ENCODE results near the gene HMOX2.

Gene HMOX2

GRCh38 chr16:4501071-4501478, 24.9 kb downstream of the HMOX2 start:
- no peak for DNase-seq
- Mint-ChIP-seq H3K27ac (no peak overlapping the region), H3K4me1 (peaks cover 30 to 60% of the 10 kb centered on the region in 2 donors), H3K9me3 (no peaks in the 10 kb centered on the region), H3K36me3 (peaks cover 8 to 20% of the 10 kb centered on the region in 2 donors), H3K4me3 (no peak overlapping the region), H3K27me3 (no peaks in the 10 kb centered on the region)
- no peak for ATAC-seq (replicated peaks)

GRCh38 chr16:4505356-4506147, 29.4 kb downstream of the HMOX2 start:
- peak; percentile 98 for ATAC-seq (replicated peaks)
- DNase-seq: peak; percentile 85
- H3K36me3 Mint-ChIP-seq: peaks cover 26 to 32% of the 10 kb centered on the region in 2 donors
- no peaks in the 10 kb centered on the region for H3K27me3 Mint-ChIP-seq
- H3K4me3 Mint-ChIP-seq: peak overlapping the region; percentile 63
- peak overlapping the region; percentile 94 for H3K27ac Mint-ChIP-seq
- H3K9me3 Mint-ChIP-seq: no peaks in the 10 kb centered on the region
- H3K4me1 Mint-ChIP-seq: peaks cover 22 to 58% of the 10 kb centered on the region in 2 donors

DNA sequence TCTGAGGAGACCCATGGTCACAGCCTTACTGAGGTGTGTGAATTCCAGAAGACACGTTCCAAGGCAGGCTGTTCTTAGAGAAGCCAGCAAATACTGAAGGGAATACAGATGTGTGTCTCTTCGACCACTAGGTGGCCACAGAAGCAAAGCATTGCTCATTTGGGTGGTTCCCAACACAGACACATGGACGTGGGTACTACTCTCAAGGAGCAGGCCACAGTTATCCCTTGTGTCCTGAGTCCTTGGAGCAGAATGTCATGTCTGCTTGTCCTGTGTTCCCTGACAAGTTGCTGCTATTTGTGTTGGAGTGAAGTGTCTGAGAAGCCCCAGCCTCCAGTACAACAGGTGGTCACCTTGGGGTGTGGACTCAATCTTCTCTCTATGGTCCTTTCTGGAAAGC, 30.3 kb downstream of the HMOX2 start:
- ATAC-seq (replicated peaks): peak; percentile 61 to 62

DNA sequence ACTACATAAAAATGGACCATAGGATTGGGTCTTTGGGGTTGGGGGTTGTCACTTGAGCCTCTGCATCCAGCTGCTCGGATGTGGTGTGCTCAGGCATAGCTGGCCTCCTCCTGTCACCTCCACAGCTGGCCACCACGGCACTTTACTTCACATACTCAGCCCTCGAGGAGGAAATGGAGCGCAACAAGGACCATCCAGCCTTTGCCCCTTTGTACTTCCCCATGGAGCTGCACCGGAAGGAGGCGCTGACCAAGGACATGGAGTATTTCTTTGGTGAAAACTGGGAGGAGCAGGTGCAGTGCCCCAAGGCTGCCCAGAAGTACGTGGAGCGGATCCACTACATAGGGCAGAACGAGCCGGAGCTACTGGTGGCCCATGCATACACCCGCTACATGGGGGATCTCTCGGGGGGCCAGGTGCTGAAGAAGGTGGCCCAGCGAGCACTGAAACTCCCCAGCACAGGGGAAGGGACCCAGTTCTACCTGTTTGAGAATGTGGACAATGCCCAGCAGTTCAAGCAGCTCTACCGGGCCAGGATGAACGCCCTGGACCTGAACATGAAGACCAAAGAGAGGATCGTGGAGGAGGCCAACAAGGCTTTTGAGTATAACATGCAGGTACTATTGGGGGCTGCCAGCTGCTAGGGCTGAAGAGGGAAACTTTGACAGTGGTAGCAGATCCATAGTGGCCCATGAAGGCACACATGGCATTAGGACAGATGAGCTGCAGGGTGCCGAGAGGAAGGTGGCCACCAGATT, 31.6 kb downstream of the HMOX2 start:
- ATAC-seq (replicated peaks) (no peak), DNase-seq (no peak)
- Mint-ChIP-seq H3K4me1 (peaks cover 28 to 52% of the 10 kb centered on the region in 2 donors), H3K27me3 (no peaks in the 10 kb centered on the region), H3K36me3 (peaks cover 44 to 55% of the 10 kb centered on the region in 2 donors), H3K27ac (peak overlapping the region; percentile 37), H3K9me3 (no peaks in the 10 kb centered on the region), H3K4me3 (no peak overlapping the region)

More for the DNA sequence above, 30.3 kb downstream of the HMOX2 start:
- peaks cover 25 to 49% of the 10 kb centered on the region in 2 donors for H3K4me1 Mint-ChIP-seq
- H3K9me3 Mint-ChIP-seq: no peaks in the 10 kb centered on the region
- H3K27ac Mint-ChIP-seq: peak overlapping the region; percentile 92
- peak overlapping the region; percentile 43 to 51 for H3K4me3 Mint-ChIP-seq
- peaks cover 35 to 41% of the 10 kb centered on the region in 2 donors for H3K36me3 Mint-ChIP-seq
- DNase-seq: peak; percentile 37
- H3K27me3 Mint-ChIP-seq: no peaks in the 10 kb centered on the region

- no peak for DNase-seq
- no peak overlapping the region for H3K27ac Mint-ChIP-seq
- no peak for ATAC-seq (replicated peaks)
- no peaks in the 10 kb centered on the region for H3K9me3 Mint-ChIP-seq
- H3K4me1 Mint-ChIP-seq: peaks cover 28 to 51% of the 10 kb centered on the region in 2 donors
- no peak overlapping the region for H3K4me3 Mint-ChIP-seq
- no peaks in the 10 kb centered on the region for H3K27me3 Mint-ChIP-seq
- H3K36me3 Mint-ChIP-seq: peaks cover 52 to 62% of the 10 kb centered on the region in 2 donors
Measured at GRCh38 chr16:4508806-4509205, 32.6 kb downstream of the HMOX2 start.

DNA sequence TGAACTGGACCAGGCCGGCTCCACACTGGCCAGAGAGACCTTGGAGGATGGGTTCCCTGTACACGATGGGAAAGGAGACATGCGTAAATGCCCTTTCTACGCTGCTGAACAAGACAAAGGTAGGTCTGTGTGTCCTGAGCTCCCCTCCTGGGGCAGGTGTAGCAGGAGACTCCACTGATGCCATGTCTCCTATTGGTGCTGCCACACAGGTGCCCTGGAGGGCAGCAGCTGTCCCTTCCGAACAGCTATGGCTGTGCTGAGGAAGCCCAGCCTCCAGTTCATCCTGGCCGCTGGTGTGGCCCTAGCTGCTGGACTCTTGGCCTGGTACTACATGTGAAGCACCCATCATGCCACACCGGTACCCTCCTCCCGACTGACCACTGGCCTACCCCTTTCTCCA, 33.2 kb downstream of the HMOX2 start:
- Mint-ChIP-seq H3K27me3 (no peaks in the 10 kb centered on the region), H3K9me3 (no peaks in the 10 kb centered on the region), H3K4me3 (no peak overlapping the region), H3K36me3 (peaks cover 52 to 66% of the 10 kb centered on the region in 2 donors), H3K27ac (no peak overlapping the region), H3K4me1 (peaks cover 30 to 51% of the 10 kb centered on the region in 2 donors)
- DNase-seq: no peak
- ATAC-seq (replicated peaks): no peak

DNA sequence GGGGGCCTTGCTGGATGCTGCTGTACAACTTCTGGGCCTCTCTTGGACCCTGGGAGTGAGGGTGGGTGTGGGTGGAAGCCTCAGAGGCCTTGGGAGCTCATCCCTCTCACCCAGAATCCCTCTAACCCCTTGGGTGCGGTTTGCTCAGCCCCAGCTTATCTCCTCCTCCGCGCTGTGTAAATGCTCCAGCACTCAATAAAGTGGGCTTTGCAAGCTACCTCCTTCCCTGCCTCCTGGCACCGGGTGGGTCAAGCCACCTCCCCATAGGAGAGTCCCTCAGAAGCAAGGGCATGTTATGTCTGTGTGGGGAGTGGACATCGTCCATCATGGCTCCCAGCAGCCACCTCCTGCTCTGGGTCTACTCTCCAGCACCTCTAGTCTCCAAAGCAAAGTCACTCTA, 33.9 kb downstream of the HMOX2 start:
- Mint-ChIP-seq H3K27me3 (no peaks in the 10 kb centered on the region), H3K4me3 (no peak overlapping the region), H3K4me1 (peaks cover 33 to 51% of the 10 kb centered on the region in 2 donors), H3K36me3 (peaks cover 57 to 73% of the 10 kb centered on the region in 2 donors), H3K27ac (no peak overlapping the region), H3K9me3 (no peaks in the 10 kb centered on the region)
- ATAC-seq (replicated peaks): no peak
- no peak for DNase-seq

DNA sequence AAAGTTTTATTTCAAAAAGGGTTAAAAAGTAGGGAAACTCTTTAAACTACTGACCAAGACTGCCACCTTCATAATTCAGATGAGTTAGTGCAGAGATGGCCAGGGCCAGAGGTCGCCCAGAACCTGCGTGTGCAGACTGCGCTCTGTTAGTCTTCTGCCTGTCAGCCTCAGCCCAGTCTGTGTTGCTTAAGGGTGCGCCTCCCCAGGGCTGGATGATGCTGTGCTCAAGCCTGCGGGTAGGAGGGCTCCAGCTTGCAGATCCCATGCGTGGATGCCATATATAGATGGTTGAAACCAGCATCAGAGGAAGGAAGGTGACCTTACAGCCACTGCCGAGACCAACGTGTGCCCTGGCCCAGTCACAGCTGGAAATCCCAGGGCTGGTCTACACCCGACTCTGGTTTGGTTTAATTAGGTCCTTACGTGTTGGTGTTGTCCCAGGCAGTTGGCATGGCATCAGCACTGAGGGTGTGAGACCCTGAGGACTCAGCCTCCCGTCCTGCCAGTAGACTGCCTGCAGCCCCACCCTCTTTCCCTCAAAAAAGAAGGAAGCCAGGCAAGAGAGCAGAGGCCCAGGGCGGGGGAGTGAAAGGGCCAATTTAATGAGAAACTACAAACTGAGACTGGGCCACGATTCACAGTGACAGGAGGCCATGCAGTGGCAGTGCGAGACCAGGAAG, 34.7 kb downstream of the HMOX2 start:
- Mint-ChIP-seq H3K27me3 (no peaks in the 10 kb centered on the region), H3K4me1 (peaks cover 34 to 51% of the 10 kb centered on the region in 2 donors), H3K36me3 (peaks cover 59 to 72% of the 10 kb centered on the region in 2 donors), H3K27ac (peak overlapping the region; percentile 87), H3K9me3 (peaks cover 0 to 3% of the 10 kb centered on the region in 2 donors), H3K4me3 (no peak overlapping the region)
- no peak for DNase-seq
- ATAC-seq (replicated peaks): no peak

DNA sequence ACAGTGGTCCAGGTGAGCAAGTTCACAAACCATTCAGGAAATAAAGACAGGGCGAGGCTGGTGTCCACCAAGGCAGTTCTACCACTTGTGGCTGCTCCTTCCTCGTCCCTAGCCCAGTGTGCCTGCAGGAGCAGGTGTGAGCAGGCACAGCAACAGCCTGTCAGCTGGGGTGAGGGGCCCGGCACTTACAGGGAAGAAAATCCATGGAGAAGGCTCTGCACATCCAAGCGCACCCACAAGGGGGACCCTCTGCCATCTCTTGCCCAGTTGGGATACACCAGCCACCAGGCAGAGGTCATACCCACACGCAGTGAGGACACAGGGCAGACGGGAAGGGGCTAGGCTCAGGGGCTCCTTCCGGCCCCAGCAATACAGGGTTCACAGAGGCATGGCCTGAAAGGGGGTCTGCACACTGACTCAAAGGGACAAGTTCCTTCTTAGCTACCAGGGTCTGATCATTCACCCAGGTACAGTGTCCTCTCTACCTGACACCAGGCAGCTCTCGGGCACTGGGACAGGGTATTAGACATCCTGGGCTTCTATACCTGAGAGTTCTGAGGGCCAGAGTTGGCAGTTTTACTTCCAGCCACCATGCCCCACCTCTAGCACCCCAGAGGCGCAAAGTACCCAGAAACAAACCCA, 35.4 kb downstream of the HMOX2 start:
- peak overlapping the region; percentile 87 for H3K27ac Mint-ChIP-seq
- H3K36me3 Mint-ChIP-seq: peaks cover 58 to 70% of the 10 kb centered on the region in 2 donors
- no peak for ATAC-seq (replicated peaks)

DNA sequence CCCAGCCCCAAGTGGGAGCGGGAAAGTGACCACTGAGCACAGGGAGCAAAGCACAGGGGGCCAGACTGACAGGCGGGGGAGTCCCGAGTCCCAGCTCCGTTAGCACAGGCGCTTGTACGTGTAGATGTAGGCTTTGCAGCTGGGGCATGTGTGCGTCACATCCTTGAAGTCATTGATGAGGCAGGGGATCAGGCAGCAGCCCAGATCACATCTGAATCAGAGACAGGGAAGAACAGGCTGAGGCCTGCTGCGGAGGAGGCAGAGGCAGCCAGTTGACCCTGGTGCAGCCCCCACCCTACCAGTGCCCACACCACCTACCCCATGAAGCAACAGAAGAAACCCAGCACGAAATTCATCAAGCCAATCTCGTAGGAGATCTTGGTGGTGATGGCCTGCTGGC, 36.3 kb downstream of the HMOX2 start:
- Mint-ChIP-seq H3K27me3 (no peaks in the 10 kb centered on the region), H3K27ac (peak overlapping the region; percentile 57), H3K9me3 (peaks cover 0 to 5% of the 10 kb centered on the region in 2 donors), H3K4me3 (no peak overlapping the region), H3K4me1 (peaks cover 33 to 50% of the 10 kb centered on the region in 2 donors), H3K36me3 (peaks cover 57 to 68% of the 10 kb centered on the region in 2 donors)
- DNase-seq (no peak), ATAC-seq (replicated peaks) (no peak)

More for the DNA sequence above, 35.4 kb downstream of the HMOX2 start:
- H3K4me1 Mint-ChIP-seq: peaks cover 33 to 51% of the 10 kb centered on the region in 2 donors
- no peak for DNase-seq
- H3K27me3 Mint-ChIP-seq: no peaks in the 10 kb centered on the region
- no peak overlapping the region for H3K4me3 Mint-ChIP-seq
- peaks cover 0 to 5% of the 10 kb centered on the region in 2 donors for H3K9me3 Mint-ChIP-seq

DNA sequence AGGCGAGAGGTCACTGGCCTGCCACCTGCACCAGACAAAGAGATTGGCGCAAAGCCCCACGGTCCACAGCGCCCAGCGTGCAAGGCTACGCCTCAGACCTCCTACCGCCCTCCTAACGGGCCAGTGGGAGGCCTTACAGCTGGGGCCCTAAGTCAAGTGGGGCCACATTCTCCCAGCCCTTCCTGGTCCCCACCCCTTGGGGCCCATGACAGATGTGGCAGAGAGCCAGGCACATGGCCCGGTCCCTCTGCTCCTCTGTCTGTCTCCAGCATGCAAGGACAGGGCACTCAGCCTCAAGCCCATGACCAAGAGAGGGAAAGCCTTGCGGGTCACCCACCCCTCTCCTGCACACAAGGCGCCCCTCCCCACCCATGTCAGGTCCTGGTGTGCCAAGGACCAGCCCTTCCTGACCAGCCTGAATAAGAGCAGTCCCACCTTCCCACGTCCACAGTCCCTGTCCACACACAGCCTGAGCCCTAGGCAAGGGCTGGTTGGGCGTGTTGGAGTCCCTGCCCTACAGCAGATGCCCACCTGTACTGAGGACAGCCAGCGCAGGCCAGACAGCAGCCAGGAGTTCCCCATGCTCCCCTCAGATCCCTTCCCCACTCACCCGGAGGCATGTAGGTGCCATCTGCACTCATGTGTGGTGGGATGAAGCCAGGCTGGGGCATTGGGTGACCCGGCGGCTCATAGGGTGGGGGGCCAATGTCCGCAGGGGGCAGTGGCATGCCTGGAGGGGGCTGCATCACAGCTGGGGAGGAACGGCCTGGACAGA, 37.1 kb downstream of the HMOX2 start:
- no peak for ATAC-seq (replicated peaks)
- H3K27ac Mint-ChIP-seq: peak overlapping the region; percentile 33
- DNase-seq: no peak
- H3K9me3 Mint-ChIP-seq: peaks cover 0 to 5% of the 10 kb centered on the region in 2 donors
- no peak overlapping the region for H3K4me3 Mint-ChIP-seq
- H3K36me3 Mint-ChIP-seq: peaks cover 51 to 60% of the 10 kb centered on the region in 2 donors
- H3K4me1 Mint-ChIP-seq: peaks cover 33 to 52% of the 10 kb centered on the region in 2 donors
- no peaks in the 10 kb centered on the region for H3K27me3 Mint-ChIP-seq

DNA sequence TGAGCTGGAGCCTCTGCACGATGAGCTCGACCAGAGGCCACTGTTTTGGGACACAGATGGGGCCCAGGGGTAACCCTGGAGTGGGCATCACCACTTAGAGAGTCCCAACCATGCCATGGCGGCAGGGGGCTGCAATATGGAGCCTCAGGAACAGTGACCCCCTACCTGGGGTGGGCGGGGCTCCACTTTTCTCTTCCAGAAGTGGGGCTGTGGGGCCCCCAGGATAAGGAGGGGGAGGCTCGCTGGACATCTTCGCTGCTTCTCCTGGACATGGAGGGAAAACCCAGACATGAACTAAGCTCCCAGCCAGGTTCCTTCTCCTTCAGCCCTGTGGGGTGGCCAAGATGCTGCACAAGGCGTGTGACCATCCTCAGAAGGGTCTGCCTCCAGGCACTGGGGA, 37.7 kb downstream of the HMOX2 start:
- Mint-ChIP-seq H3K27me3 (no peaks in the 10 kb centered on the region), H3K36me3 (peaks cover 48 to 59% of the 10 kb centered on the region in 2 donors), H3K4me1 (peaks cover 33 to 57% of the 10 kb centered on the region in 2 donors)

GRCh38 chr16:4514606-4515005, 38.4 kb downstream of the HMOX2 start:
- no peaks in the 10 kb centered on the region for H3K27me3 Mint-ChIP-seq
- peak overlapping the region; percentile 13 to 53 for H3K4me3 Mint-ChIP-seq
- ATAC-seq (replicated peaks): no peak

More for the DNA sequence above, 37.7 kb downstream of the HMOX2 start:
- Mint-ChIP-seq H3K27ac (no peak overlapping the region), H3K4me3 (no peak overlapping the region), H3K9me3 (peaks cover 0 to 5% of the 10 kb centered on the region in 2 donors)
- ATAC-seq (replicated peaks): no peak
- no peak for DNase-seq

More at GRCh38 chr16:4514606-4515005, 38.4 kb downstream of the HMOX2 start:
- H3K27ac Mint-ChIP-seq: peak overlapping the region; percentile 56
- DNase-seq: no peak
- peaks cover 0 to 5% of the 10 kb centered on the region in 2 donors for H3K9me3 Mint-ChIP-seq
- peaks cover 33 to 59% of the 10 kb centered on the region in 2 donors for H3K4me1 Mint-ChIP-seq
- peaks cover 44 to 55% of the 10 kb centered on the region in 2 donors for H3K36me3 Mint-ChIP-seq

All from stimulated activated naive B cell treated with anti-CD40 and anti-IgM and Interleukin-4, amounts not matched to agents 10 μg/mL and 1 μg/mL and 100 μg/mL, for 72 hours (primary cell).